Fibroblast of skin of right quadriceps (primary cell): ENCODE results near the gene SLC2A4RG.

Experiments used
- DNase-seq: peaks from one replicate; pipeline ENCODE4 v3.0.0-alpha.2; 2013

The SLC2A4RG gene

GRCh38 chr20:63742381-63743024 lies 2.9 kb downstream of the SLC2A4RG start:
- no peak for DNase-seq

GRCh38 chr20:63743210-63743970 lies 3.8 kb downstream of the SLC2A4RG start:
- no peak for DNase-seq

GRCh38 chr20:63744158-63744557 lies 4.6 kb downstream of the SLC2A4RG start:
- DNase-seq = no peak

GRCh38 chr20:63744574-63745423 lies 5.2 kb downstream of the SLC2A4RG start:
- no peak for DNase-seq

- DNase-seq = no peak
Observed at GRCh38 chr20:63745424-63745805, 5.8 kb downstream of the SLC2A4RG start.

- DNase-seq = no peak
Observed at GRCh38 chr20:63745961-63746731, 6.6 kb downstream of the SLC2A4RG start.

- DNase-seq = no peak
Observed at GRCh38 chr20:63746751-63747315, 7.3 kb downstream of the SLC2A4RG start.

GRCh38 chr20:63747622-63748069 lies 8.1 kb downstream of the SLC2A4RG start:
- no peak for DNase-seq

GRCh38 chr20:63748070-63748933 lies 8.7 kb downstream of the SLC2A4RG start:
- DNase-seq = no peak

- no peak for DNase-seq
Observed at GRCh38 chr20:63748934-63749270, 9.3 kb downstream of the SLC2A4RG start.

- DNase-seq = no peak
Observed at GRCh38 chr20:63749597-63750508, 10.3 kb downstream of the SLC2A4RG start.

GRCh38 chr20:63750807-63751470 lies 11.4 kb downstream of the SLC2A4RG start:
- no peak for DNase-seq

- DNase-seq = no peak
Observed at GRCh38 chr20:63751471-63752271, 12.1 kb downstream of the SLC2A4RG start.

- DNase-seq = no peak
Observed at GRCh38 chr20:63752411-63753101, 13.0 kb downstream of the SLC2A4RG start.

- DNase-seq = no peak
Observed at GRCh38 chr20:63753381-63753780, 13.8 kb downstream of the SLC2A4RG start.

- DNase-seq = no peak
Observed at GRCh38 chr20:63754008-63754407, 14.4 kb downstream of the SLC2A4RG start.

- DNase-seq = no peak
Observed at GRCh38 chr20:63755933-63756647, 16.5 kb downstream of the SLC2A4RG start.

- no peak for DNase-seq
Observed at GRCh38 chr20:63756648-63756991, 17.0 kb downstream of the SLC2A4RG start.
